ENCODE measurements around the gene GGNBP2.

- TF ChIP-seq CTCF (conservative IDR thresholded peaks at IDR 0.05; ENCODE audit: low read length) (no peak), EZH2phosphoT487 (IDR thresholded peaks at IDR 0.05; ENCODE audit: borderline replicate concordance) (no peak)
These were observed 35.3 kb upstream of the GGNBP2 start for GRCh38 chr17:36509272-36509985.
